GM12878 (cell line): ENCODE results near the gene RAB24. TPM values are rescaled to one million over a fixed set of nuclear protein-coding genes. Genes with fewer than 3 reads are reported as not detected.

Source experiments
- ATAC-seq: fragments of 200-7000 bp; cut with Tn5 transposase; 3 replicates; pipeline ENCODE4 v1.9.1; 2020; ENCODE audit warnings: mild to moderate bottlenecking, moderate library complexity
- BruUV-seq: library from RNA; stranded (reverse); fragments of 400-500 nt; replicated peaks from 2 replicates; lab custom pipeline; 2021; lab: Mats Ljungman, UMichigan
- CTCF ChIA-PET: fragments of 300-600 bp; sonication (Branson Sonifier 250); formaldehyde crosslinking; extraction: SDS; loops from one replicate; lab custom pipeline; 2021; ENCODE audit warnings: inconsistent platforms; lab: Yijun Ruan, JAX
- POLR2A ChIA-PET: fragments of 350-600 bp; formaldehyde crosslinking; extraction: SDS; loops from one replicate; lab custom pipeline; 2021; ENCODE audit warnings: inconsistent platforms; lab: Charles Lee
- RAD21 ChIA-PET: fragments of 300-600 bp; sonication (Branson Sonifier 250); formaldehyde crosslinking; loops from one replicate; lab custom pipeline; 2023; ENCODE audit warnings: antibody characterized with exemption; ENCODE audit not compliant: unreplicated experiment; lab: Charles Lee
- SMC1A ChIA-PET: fragments of 300-600 bp; sonication (Branson Sonifier 250); formaldehyde crosslinking; loops from one replicate; lab custom pipeline; 2023; ENCODE audit not compliant: unreplicated experiment, uncharacterized antibody; lab: Charles Lee
- DNase-seq: peaks from one replicate; pipeline ENCODE4 v3.0.0-alpha.2; 2011; ENCODE audit warnings: low read depth, low spot score
- FAIRE-seq: peaks from 3 replicates; lab custom pipeline; 2011; peaks lifted over from hg19 to GRCh38; lab: Jason Lieb, UNC
- H2AFZ ChIP-seq: 2 replicates; pipeline ENCODE4 v1.6.0; 2011; ENCODE audit warnings: low read depth, low read length, control low read depth; ENCODE audit not compliant: control insufficient read depth
- H3K27ac ChIP-seq: 2 replicates; pipeline ENCODE4 v1.5.1; 2011; ENCODE audit warnings: control low read depth; ENCODE audit not compliant: control insufficient read depth, insufficient read depth
- H3K27me3 ChIP-seq, 2 experiments: replicated peaks in 1 of 2; 2 replicates each; pipeline versions ENCODE4 v1.6.0 to v1.6.1; 2011; ENCODE audit warnings: low read length in 1 of 2; ENCODE audit not compliant: control insufficient read depth in 2 of 2, insufficient read depth in 2 of 2
- H3K36me3 ChIP-seq, 2 experiments: 2 replicates each; pipeline ENCODE4 v1.5.1; 2011; ENCODE audit warnings: low read length in 1 of 2; ENCODE audit not compliant: control insufficient read depth in 2 of 2, insufficient read depth in 2 of 2
- H3K4me1 ChIP-seq: 2 replicates; pipeline ENCODE4 v1.6.1; 2011; ENCODE audit warnings: mild to moderate bottlenecking, low read length, moderate library complexity, mixed read lengths; ENCODE audit not compliant: control insufficient read depth, insufficient read depth
- H3K4me2 ChIP-seq: 2 replicates; pipeline ENCODE4 v1.6.0; 2011; ENCODE audit warnings: control low read depth; ENCODE audit not compliant: control insufficient read depth, insufficient read depth
- H3K4me3 ChIP-seq: fragments of 200-600 bp; sonication (generic); 2 replicates; pipeline ENCODE4 v1.5.1; 2016
- H3K79me2 ChIP-seq: 2 replicates; pipeline ENCODE4 v1.6.0; 2011; ENCODE audit warnings: low read length; ENCODE audit not compliant: control insufficient read depth, insufficient read depth
- H3K9ac ChIP-seq: 2 replicates; pipeline ENCODE4 v1.8.0; 2011; ENCODE audit warnings: low read length, control low read depth, mixed read lengths; ENCODE audit not compliant: control insufficient read depth, insufficient read depth
- H3K9me3 ChIP-seq: replicated peaks from 3 replicates; pipeline ENCODE4 v1.5.1; 2011; ENCODE audit warnings: mild to moderate bottlenecking, low read length; ENCODE audit not compliant: control insufficient read depth, insufficient read depth
- H4K20me1 ChIP-seq: 2 replicates; pipeline ENCODE4 v1.6.0; 2011; ENCODE audit not compliant: control insufficient read depth, insufficient read depth
- CBX5 ChIP-seq: sonication (generic); IDR thresholded peaks from 2 replicates; pipeline ENCODE4 v1.6.1; 2016; ENCODE audit warnings: low read depth, moderate library complexity, mild to moderate bottlenecking, inconsistent platforms
- CREM ChIP-seq: IDR thresholded peaks from 2 replicates; pipeline ENCODE4 v1.6.1; 2014; ENCODE audit warnings: antibody characterized with exemption, low read depth
- E2F8 ChIP-seq: fragments of 450-650 bp; IDR thresholded peaks from 2 replicates; pipeline ENCODE4 v1.6.1; 2018; ENCODE audit warnings: mild to moderate bottlenecking, low read depth, moderate library complexity; ENCODE audit not compliant: partially characterized antibody
- E4F1 ChIP-seq: fragments of 450-650 bp; IDR thresholded peaks from 2 replicates; pipeline ENCODE4 v1.6.1; 2018; ENCODE audit warnings: borderline replicate concordance, mild to moderate bottlenecking; ENCODE audit not compliant: partially characterized antibody
- EZH2 ChIP-seq: IDR thresholded peaks from 2 replicates; pipeline ENCODE4 v1.6.1; 2012; ENCODE audit warnings: low read depth, mild to moderate bottlenecking, control low read depth, inconsistent platforms, low read length, borderline replicate concordance; ENCODE audit not compliant: control insufficient read depth
- FOXM1 ChIP-seq: IDR thresholded peaks from 2 replicates; pipeline ENCODE4 v1.6.1; 2012; ENCODE audit warnings: low read depth, mild to moderate bottlenecking, inconsistent platforms, low read length, moderate library complexity
- HDGF ChIP-seq: fragments of 450-650 bp; IDR thresholded peaks from 2 replicates; pipeline ENCODE4 v1.6.1; 2016; ENCODE audit warnings: antibody characterized with exemption
- IKZF1 ChIP-seq: fragments of 450-650 bp; conservative IDR thresholded peaks from 2 replicates; pipeline ENCODE4 v1.6.1; 2017; ENCODE audit warnings: antibody characterized with exemption, mild to moderate bottlenecking
- LARP7 ChIP-seq: fragments of 450-650 bp; IDR thresholded peaks from 2 replicates; pipeline ENCODE4 v1.6.1; 2017; ENCODE audit warnings: mild to moderate bottlenecking
- RAD51 ChIP-seq: fragments of 450-650 bp; IDR thresholded peaks from 2 replicates; pipeline ENCODE4 v1.6.1; 2016; ENCODE audit warnings: moderate library complexity, mild to moderate bottlenecking, inconsistent platforms
- RFX5 ChIP-seq: IDR thresholded peaks from 2 replicates; pipeline ENCODE4 v1.6.1; 2011; ENCODE audit warnings: low read depth, low read length, improper control_type of control experiment
- STAT1 ChIP-seq: fragments of 450-650 bp; conservative IDR thresholded peaks from 2 replicates; pipeline ENCODE4 v1.6.1; 2014; ENCODE audit warnings: antibody characterized with exemption, mild to moderate bottlenecking
- WGBS: methylation state at CpG from one replicate; pipeline ENCODE4 v1.1.6; 2016; ENCODE audit warnings: low lambda C conversion rate; ENCODE audit not compliant: insufficient replicate concordance, insufficient coverage; ENCODE audit errors: missing lambda C conversion rate; 5-methylcytosine and 5-hydroxymethylcytosine counted together
- in situ Hi-C: fragments of 300-500 bp; cut with MboI; formaldehyde crosslinking; loops from 9 replicates; pipeline ENCODE4 v1.14.3; 2018; ENCODE audit warnings: mixed read lengths
- intact Hi-C: fragments of 100-400 bp; cut with micrococcal nuclease; formaldehyde crosslinking; loops from one replicate; pipeline ENCODE4 v1.14.2; 2022; ENCODE audit not compliant: unreplicated experiment
- polyA plus RNA-seq, 11 experiments: library from polyadenylated mRNA; depleted of rRNA in 4 of 11; unstranded in 6 of 11; stranded (reverse) in 5 of 11; fragments of >200 nt; fragmentation: Nextera tagmentation in 4 of 11; fragmentation: Illumina TruSeq in 1 of 11; extraction: Ambion mirVana in 4 of 11; extraction: Trizol in 1 of 11; gene quantifications; 1 replicate in 1 of 11; 2 replicates in 10 of 11; pipeline versions ENCODE4 v1.2.1 to v1.2.3, GENCODE V29; 2011 to 2016; ENCODE audit warnings: inconsistent platforms in 2 of 11, missing spikeins in 2 of 11, low read depth in 1 of 11
- total RNA-seq, 4 experiments: library from RNA; depleted of rRNA in 3 of 4; stranded (reverse); fragments of >200 nt in 3 of 4; fragmentation: Illumina TruSeq in 1 of 4; extraction: Trizol in 1 of 4; gene quantifications; 2 replicates each; pipeline versions ENCODE4 v1.2.1 to v1.2.3, GENCODE V29; 2013 to 2021
- TF ChIP-seq, protein P1 (sequence below): fragments of 450-650 bp; IDR thresholded peaks from 2 replicates; pipeline ENCODE4 v1.6.1; 2017; ENCODE audit warnings: mild to moderate bottlenecking
- TF ChIP-seq, protein P2 (sequence below): IDR thresholded peaks from 2 replicates; pipeline ENCODE4 v1.6.1; 2011; ENCODE audit warnings: low read depth, low read length, improper control_type of control experiment, borderline replicate concordance

Gene RAB24
- total and polyA plus RNA-seq, 10 of the 15 experiments (the other 5 are each of a cell fraction or from before 2014, with no cell fraction given): 8.0 to 44.4 (median 24.4) TPM

DNA sequence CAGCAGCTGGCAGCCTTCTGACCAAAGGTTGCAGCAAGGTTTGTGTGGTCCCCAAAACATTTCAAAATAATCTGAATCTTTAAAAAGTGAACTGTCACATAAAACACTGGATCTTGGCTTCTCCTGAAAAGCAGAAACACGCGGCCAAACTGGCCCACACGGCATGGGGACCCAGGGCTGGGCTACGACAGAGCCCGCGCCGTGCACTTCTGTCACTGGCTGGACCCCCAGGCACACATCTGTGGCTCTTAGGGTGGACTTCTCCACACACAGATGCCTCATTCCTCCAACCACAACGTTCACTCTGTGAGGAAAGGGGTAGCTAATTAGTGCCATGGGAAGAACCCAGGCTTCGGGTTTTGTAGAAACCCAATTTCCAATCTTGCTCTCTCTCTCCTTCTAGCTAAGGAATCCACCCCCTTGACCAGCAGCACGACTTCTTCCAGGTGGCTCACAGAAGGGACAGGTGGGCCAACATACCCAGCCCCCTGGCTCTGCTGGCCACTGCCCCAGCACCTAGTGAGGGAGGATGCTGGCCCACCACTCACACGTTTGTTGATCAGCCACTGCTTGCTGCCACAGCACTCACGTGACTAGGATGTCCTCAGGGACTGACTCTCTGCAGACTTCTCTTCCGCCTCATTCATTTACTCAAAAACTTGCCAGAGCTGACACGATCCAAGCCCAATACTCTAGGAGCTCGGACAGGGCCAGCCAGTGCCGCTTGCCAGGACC, 30.1 kb upstream of the RAB24 start:
- 93% methylated on average over 16 of the region's 16 CpGs for WGBS
- intact Hi-C loops (no loop called here), in situ Hi-C loops (no loop called here)
- POLR2A ChIA-PET: interaction anchor here (0.7 to 1.2 kb wide), 2 partner anchors 13 to 17 kb away, joined by 3 to 7 read pairs; no protein-coding TSS in a partner anchor
- Histone ChIP-seq H3K4me3 (no peak overlapping the region), H3K27me3 (no peaks in the 10 kb centered on the region), H3K9me3 (no peaks in the 10 kb centered on the region), H3K4me1 (no peaks in the 10 kb centered on the region), H3K36me3 (peaks cover 26 to 69% of the 10 kb centered on the region in 2 experiments), H4K20me1 (no peaks in the 10 kb centered on the region; the same call in 1 of the 2 replicates), H3K79me2 (no peaks in the 10 kb centered on the region; the same call in 1 of the 2 replicates), H2AFZ (no peak overlapping the region), H3K4me2 (no peak overlapping the region), H3K9ac (no peak overlapping the region), H3K27ac (no peak overlapping the region)
- CTCF ChIA-PET: interaction anchor here (1.3 kb wide), 1 partner anchor 15 kb away, joined by 3 read pairs; no protein-coding TSS in a partner anchor
- no peak for DNase-seq
- no peak for ATAC-seq
- no peak for FAIRE-seq
- RAD21 ChIA-PET: no interaction called here
- SMC1A ChIA-PET: no interaction called here
- BruUV-seq: TSS peak; percentile 15
- no peak for TF ChIP-seq E2F8
- no peak for TF ChIP-seq LARP7
- TF ChIP-seq STAT1: no peak
- no peak for TF ChIP-seq E4F1
- TF ChIP-seq, protein P1, sequence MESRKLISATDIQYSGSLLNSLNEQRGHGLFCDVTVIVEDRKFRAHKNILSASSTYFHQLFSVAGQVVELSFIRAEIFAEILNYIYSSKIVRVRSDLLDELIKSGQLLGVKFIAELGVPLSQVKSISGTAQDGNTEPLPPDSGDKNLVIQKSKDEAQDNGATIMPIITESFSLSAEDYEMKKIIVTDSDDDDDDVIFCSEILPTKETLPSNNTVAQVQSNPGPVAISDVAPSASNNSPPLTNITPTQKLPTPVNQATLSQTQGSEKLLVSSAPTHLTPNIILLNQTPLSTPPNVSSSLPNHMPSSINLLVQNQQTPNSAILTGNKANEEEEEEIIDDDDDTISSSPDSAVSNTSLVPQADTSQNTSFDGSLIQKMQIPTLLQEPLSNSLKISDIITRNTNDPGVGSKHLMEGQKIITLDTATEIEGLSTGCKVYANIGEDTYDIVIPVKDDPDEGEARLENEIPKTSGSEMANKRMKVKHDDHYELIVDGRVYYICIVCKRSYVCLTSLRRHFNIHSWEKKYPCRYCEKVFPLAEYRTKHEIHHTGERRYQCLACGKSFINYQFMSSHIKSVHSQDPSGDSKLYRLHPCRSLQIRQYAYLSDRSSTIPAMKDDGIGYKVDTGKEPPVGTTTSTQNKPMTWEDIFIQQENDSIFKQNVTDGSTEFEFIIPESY: no peak
- no peak for TF ChIP-seq CREM
- TF ChIP-seq, protein P2, sequence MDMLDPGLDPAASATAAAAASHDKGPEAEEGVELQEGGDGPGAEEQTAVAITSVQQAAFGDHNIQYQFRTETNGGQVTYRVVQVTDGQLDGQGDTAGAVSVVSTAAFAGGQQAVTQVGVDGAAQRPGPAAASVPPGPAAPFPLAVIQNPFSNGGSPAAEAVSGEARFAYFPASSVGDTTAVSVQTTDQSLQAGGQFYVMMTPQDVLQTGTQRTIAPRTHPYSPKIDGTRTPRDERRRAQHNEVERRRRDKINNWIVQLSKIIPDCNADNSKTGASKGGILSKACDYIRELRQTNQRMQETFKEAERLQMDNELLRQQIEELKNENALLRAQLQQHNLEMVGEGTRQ: no peak
- TF ChIP-seq RFX5: no peak
- TF ChIP-seq HDGF: no peak
- TF ChIP-seq IKZF1: no peak
- no peak for TF ChIP-seq FOXM1
- no peak for TF ChIP-seq RAD51
- TF ChIP-seq EZH2: no peak
- TF ChIP-seq CBX5: no peak
